ENCODE measurements around the gene DARS1.
A peak's percentile ranks its signal among the peaks of the same experiment; 100 is the strongest.
"Not testable (repeated sequence)": the region's sequence is repeated elsewhere in the genome, so short reads cannot be mapped to it uniquely, and the experiment has no call there.

The DARS1 gene

DNA sequence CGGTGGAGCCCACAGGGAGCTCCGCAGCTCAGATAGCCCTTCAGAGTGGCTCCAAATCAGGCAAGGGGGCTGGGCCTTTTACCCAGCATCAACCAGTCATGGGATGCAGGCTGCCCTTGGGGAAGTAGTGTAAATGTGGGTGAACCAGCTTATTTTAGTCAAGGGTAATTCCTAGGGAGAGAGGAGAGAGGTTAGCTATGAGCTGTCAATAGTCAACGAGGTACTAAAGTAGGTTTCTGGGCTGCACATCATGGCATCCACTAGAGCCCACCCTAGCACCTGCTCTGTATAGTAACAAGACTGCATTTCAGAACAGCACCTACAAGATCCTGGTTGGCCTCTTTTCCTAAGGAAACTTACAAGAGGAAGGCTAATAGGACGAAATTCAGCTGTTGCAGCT is 99.7 kb downstream of the DARS1 start:
- no peak for DNase-seq (ENCODE audit: low spot score)

DNA sequence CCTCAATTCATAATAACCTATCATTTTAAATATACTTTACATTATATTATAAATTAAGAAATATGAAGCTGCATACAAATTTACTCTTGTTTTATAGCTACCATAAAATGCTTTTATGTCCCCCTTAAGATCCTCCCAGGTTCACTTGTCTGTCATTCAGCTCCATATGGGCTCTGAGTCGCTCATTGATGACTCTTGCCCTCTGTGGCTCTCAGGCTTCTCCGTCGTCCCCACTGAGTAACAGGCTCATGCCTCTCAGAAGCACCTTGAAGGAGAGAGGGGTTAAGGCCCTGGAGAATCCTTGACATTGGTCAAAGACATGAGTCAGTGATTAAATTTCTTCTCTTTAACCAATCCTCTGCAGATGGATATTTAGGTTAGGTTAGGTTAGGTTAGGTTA is 103.0 kb downstream of the DARS1 start:
- DNase-seq (ENCODE audit: low spot score): no peak

DNA sequence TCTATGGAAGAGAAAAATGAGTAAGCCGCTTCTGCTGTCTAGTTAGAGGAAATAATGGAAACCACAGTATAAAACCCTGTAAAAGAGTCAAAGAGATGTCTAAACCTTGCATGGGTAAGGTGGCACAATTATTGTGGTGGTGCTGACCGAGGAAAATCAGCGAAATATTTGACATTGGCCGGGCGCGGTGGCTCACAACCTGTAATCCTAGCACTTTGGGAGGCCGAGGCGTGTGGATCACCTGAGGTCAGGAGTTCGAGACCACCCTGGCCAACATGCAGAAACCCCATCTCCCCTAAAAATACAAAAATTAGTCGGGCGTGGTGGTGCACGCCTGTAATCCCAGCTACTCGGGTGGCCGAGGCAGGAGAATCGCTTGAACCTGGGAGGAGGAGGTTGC is 108.7 kb downstream of the DARS1 start:
- not testable (repeated sequence) for DNase-seq (ENCODE audit: low spot score)

DNA sequence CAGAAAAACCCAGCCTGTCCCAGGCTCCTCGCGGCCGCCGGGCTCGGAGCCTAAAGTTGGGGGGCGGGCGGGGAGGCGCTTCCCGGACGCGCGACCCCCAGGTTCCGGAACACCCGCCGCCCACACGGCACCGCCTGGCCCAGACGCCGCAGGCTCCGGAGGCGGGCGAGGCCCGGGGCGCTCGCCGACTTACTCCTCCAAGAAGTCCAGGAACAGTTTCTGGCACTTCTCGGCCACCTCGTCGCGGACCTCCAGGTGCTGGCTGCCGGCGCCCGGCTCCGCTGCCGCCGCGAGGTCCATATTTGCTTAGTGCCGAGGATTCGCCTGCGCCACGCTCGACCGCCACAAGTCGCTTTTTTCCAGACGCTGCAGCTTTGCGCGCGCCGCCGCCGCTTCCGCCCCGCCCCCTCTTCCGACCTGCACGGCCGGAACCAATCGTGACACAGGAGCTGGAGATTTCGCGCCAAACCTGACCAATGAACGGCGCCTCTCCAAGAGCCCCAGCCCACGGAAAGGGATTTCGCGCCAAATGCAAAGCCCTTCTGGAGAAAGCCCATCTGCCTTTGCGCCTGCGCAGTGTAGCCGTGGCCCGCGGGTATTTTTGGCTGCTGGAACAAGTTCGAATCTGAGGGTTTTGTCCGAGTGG is 109.2 kb downstream of the DARS1 start, which contains the start of gene MCM6:
Gene MCM6, minus strand, starts transcription at position 378 of the 646 bp plus-strand sequence. Its CDS starts 78 bp downstream, at position 300.
- DNase-seq (ENCODE audit: low spot score): peak; percentile 98

DNA sequence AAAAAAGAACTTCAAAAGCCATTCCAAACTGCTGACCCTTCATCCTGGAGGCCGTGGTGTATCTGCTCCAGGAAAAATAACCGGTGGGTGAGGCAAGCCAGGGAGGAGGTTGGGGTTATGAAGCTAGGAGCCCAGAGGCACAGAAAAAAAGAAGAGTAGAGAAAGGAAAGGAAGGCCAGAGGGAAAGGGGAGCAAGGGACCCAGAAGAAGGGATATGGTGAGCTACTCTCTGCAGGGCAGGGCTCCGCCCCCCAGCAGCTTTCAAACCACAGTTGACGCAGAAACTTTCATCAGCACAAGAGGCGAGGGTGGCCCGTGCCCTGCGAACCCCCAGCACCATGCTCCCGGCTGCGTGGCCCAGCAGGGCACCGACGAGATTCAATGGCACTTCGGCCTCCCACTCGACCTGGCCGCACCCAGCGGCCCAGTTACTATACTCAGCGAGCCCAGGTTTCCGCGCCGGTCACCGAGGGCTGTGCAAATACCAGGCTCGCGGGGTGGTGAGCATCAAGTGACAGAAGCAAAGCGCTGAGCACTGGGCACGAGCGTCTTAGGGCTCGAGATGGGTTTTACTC is 109.8 kb downstream of the DARS1 start:
- peak; percentile 66 for DNase-seq (ENCODE audit: low spot score)

DNA sequence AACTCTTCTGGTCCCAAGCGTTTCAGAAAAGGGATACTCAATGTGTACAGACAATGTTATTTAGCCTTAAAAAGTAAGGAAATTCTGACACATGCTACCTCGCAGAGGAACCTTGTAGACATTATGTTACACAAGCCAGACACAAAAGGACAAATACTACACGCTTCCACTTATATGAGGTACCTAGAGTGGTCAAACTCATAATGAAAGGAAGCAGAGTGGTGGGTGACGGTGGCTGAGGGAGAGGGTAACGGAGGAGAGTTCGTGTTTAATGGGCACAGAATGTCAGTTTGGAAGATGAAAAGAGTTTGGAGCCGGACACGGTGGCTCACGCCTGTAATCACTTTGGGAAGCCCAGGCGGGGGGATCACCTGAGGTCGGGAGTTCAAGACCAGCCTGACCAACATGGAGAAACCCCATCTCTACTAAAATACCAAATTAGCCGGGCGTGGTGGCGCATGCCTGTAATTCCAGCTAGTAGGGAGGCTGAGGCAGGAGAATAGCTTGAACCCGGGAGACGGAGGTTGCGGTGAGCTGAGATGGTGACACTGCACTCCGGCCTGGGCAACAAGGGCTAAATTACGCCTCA is 110.6 kb downstream of the DARS1 start:
- DNase-seq (ENCODE audit: low spot score): no peak

DNA sequence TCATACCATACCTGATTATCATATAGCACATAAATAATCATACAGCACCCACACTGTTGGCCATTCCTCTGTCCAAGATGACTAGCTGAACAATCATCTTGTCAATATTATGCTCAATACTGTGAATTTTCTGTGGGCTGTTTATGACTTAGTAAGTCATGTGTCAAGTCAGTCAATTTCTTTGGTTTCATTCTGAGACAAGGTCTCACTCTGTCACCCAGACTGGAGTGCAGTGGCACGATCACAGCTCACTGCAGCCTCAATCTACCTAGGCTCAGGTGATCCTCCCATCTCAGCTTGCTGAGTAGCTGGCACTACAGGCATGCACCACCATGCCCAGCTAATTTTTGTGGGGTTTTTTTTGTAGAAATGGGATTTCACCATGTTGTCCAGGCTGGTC is 114.9 kb downstream of the DARS1 start:
- DNase-seq (ENCODE audit: low spot score): no peak

DNA sequence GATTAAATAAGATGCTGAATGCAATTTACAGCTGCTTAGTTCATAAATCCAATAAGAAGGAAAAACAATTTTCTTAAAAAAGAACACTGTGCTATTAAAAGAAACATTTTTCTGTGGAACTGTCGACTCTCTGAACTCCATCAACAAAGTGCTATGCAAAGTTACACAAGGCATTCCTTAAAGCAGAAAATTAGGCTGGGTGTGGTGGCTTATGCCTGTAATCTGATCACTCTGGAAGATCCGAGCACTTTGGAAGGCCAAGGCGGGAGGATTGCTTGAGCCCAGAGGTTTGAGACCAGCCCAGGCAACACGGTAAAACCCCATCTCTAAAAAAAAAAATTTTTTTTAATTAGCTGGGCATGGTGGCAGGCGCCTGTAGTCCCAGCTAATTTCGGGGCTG is 122.2 kb downstream of the DARS1 start:
- no peak for DNase-seq (ENCODE audit: low spot score)

DNA sequence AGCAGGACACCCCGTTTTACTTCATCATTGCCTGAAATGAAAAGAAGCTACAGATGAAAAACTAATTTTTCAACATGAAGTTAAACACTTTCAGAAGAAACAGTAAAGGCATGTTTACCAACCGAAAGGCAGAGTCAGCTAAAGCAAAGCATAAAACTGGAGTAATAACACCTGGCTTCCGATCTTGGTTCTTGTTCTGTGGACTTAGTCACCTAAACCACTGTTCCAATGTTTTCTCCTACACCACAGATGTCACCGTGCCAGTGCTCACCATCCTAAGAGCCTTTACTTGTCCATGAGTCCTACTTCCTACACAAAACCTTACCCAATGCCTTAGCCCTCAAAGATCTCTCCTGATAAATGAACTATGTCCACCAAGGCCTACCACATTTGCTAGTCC is 122.7 kb downstream of the DARS1 start:
- no peak for DNase-seq (ENCODE audit: low spot score)
